Sigmoid colon (tissue), 7 donors: ENCODE data around the gene GRHL1. TPM values are rescaled to one million over a fixed set of nuclear protein-coding genes. Genes with fewer than 3 reads are reported as not detected.

Experiments used
- DNase-seq: peaks from one replicate; pipeline ENCODE4 v3.0.0-alpha.2; 2019
- H3K27ac ChIP-seq, 4 donors: fragments of 200-600 bp; sonication (generic); one replicate each; pipeline ENCODE4 v1.5.1; 2016 to 2019; ENCODE audit warnings: mild to moderate bottlenecking in 1 of 4
- H3K27me3 ChIP-seq, 3 donors: fragments of 200-600 bp; sonication (generic); one replicate each; pipeline ENCODE4 v1.5.1; 2019; ENCODE audit warnings: mild to moderate bottlenecking in 1 of 3
- H3K36me3 ChIP-seq, 4 donors: fragments of 200-600 bp; sonication (generic); one replicate each; pipeline ENCODE4 v1.5.1; 2016 to 2019
- H3K4me1 ChIP-seq, 4 donors: fragments of 200-600 bp; sonication (generic); one replicate each; pipeline ENCODE4 v1.5.1; 2017 to 2019
- H3K4me3 ChIP-seq, 4 donors: fragments of 200-600 bp; sonication (generic); one replicate each; pipeline ENCODE4 v1.5.1; 2017 to 2019; ENCODE audit warnings: mild to moderate bottlenecking in 2 of 4, moderate library complexity in 1 of 4
- H3K9me3 ChIP-seq, 4 donors: fragments of 200-600 bp in 3 of 4; sonication (generic) in 3 of 4; one replicate each; pipeline versions ENCODE4 v1.5.1 to v1.6.1; 2013 to 2019
- EP300 ChIP-seq, 4 donors: sonication (generic); formaldehyde crosslinking; IDR thresholded peaks; one replicate each; pipeline ENCODE4 v1.6.1; 2017; ENCODE audit warnings: antibody characterized with exemption in 4 of 4
- POLR2A ChIP-seq, 2 donors: fragments of 450-650 bp; IDR thresholded peaks; one replicate each; pipeline ENCODE4 v1.6.1; 2016; ENCODE audit warnings: antibody characterized with exemption in 2 of 2, mild to moderate bottlenecking in 2 of 2, moderate library complexity in 2 of 2
- POLR2AphosphoS5 ChIP-seq, 4 donors: sonication (generic); formaldehyde crosslinking; IDR thresholded peaks; one replicate each; pipeline ENCODE4 v1.6.1; 2017; ENCODE audit warnings: antibody characterized with exemption in 4 of 4
- WGBS, 2 donors: extraction: QIAGEN DNeasy Blood & Tissue Kit; methylation state at CpG; one replicate each; pipeline ENCODE4 v1.1.7; 2013; 5-methylcytosine and 5-hydroxymethylcytosine counted together
- intact Hi-C: fragments of 100-400 bp; cut with DNase I; formaldehyde crosslinking; loops from one replicate; pipeline ENCODE4 v1.15.1; 2023
- polyA plus RNA-seq, 3 donors: library from polyadenylated mRNA; stranded (reverse); fragments of 200-250 nt; gene quantifications; one replicate each; pipeline ENCODE4 v1.2.3, GENCODE V29; 2013
- total RNA-seq, 4 donors: library from RNA; depleted of rRNA; stranded (reverse); fragments of >200 nt; gene quantifications; one replicate each; pipeline ENCODE4 v1.1.0, GENCODE V29; 2016
- TF ChIP-seq, protein P1 (sequence below), 4 experiments: fragments of 450-650 bp in 3 of 4; fragments of 200-600 bp in 1 of 4; IDR thresholded peaks; one replicate each; pipeline ENCODE4 v1.5.1; 2016 to 2019; ENCODE audit warnings: antibody characterized with exemption in 4 of 4, mild to moderate bottlenecking in 3 of 4, moderate library complexity in 2 of 4
- donor health status: healthy with polysubstance abuse.
- donor health status: Bipolar disorder and iron deficiency.
- donor health status: healthy.

Gene GRHL1
- total and polyA plus RNA-seq, 7 donors = under 0.01 to 4.2 (median 1.4) TPM

DNA sequence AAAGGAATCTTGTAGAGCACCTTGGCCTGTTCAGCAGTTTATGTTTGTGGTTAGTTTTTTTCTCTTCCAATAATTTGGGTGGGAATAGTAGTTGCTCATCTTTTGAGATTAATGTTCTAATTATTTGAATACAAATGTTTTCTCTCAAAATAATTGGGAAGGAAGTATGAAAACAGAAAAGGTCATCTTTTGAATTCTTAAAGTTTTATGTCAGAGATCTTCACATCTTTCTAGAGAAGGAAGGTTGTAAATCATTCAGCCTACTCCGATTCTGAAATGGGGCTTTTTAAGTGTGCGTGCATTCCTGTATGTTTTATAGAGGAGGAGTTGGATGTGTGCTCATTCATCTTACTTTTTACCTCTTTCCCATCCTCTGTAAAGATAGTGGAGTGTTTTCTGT is 29.0 kb downstream of the GRHL1 start:
- DNase-seq = no peak
- no peaks in the 10 kb centered on the region for H3K9me3 ChIP-seq
- no peaks in the 10 kb centered on the region for H3K36me3 ChIP-seq
- no peak overlapping the region for H3K27ac ChIP-seq
- TF ChIP-seq, protein P1, sequence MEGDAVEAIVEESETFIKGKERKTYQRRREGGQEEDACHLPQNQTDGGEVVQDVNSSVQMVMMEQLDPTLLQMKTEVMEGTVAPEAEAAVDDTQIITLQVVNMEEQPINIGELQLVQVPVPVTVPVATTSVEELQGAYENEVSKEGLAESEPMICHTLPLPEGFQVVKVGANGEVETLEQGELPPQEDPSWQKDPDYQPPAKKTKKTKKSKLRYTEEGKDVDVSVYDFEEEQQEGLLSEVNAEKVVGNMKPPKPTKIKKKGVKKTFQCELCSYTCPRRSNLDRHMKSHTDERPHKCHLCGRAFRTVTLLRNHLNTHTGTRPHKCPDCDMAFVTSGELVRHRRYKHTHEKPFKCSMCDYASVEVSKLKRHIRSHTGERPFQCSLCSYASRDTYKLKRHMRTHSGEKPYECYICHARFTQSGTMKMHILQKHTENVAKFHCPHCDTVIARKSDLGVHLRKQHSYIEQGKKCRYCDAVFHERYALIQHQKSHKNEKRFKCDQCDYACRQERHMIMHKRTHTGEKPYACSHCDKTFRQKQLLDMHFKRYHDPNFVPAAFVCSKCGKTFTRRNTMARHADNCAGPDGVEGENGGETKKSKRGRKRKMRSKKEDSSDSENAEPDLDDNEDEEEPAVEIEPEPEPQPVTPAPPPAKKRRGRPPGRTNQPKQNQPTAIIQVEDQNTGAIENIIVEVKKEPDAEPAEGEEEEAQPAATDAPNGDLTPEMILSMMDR (IDR thresholded peaks at IDR 0.05) = no peak
- TF ChIP-seq POLR2AphosphoS5 (IDR thresholded peaks at IDR 0.05) = no peak
- TF ChIP-seq POLR2A (IDR thresholded peaks at IDR 0.05) = no peak
- no peak for TF ChIP-seq EP300 (IDR thresholded peaks at IDR 0.05)
- no peaks in the 10 kb centered on the region for H3K27me3 ChIP-seq
- intact Hi-C loops = no loop called here
- H3K4me3 ChIP-seq = no peak overlapping the region
- 82 to 89% methylated on average over 2 of the region's 2 CpGs for WGBS, 2 donors
- H3K4me1 ChIP-seq = peaks cover 0 to 37% (median 31%) of the 10 kb centered on the region in 4 donors

DNA sequence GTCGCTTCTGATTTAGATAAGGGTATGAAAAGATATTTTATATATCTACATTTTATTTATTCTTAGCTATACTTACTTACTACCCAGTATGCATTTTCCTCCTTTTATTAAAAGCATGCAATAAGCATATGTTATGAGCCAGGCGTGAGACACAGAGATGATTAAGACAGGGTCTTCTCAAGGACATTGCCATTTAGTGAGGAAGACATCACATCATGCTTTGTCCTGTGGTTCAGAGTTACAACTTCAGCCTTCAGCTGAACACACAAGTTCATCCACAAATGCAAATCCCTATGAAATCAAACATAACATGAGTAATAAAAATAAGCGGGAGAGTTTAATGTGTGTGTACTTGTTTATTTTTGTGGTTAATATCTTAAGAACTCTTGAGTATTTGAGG is 30.2 kb downstream of the GRHL1 start:
- no peak for DNase-seq
- WGBS, 2 donors = 79 to 92% methylated on average over 3 of the region's 3 CpGs
- Histone ChIP-seq H3K27me3 (no peaks in the 10 kb centered on the region), H3K27ac (no peak overlapping the region), H3K9me3 (no peaks in the 10 kb centered on the region), H3K36me3 (no peaks in the 10 kb centered on the region), H3K4me1 (peaks cover 0 to 33% (median 28%) of the 10 kb centered on the region in 4 donors), H3K4me3 (no peak overlapping the region)
- intact Hi-C loops = no loop called here
- TF ChIP-seq POLR2A (IDR thresholded peaks at IDR 0.05) (no peak), POLR2AphosphoS5 (IDR thresholded peaks at IDR 0.05) (no peak), EP300 (IDR thresholded peaks at IDR 0.05) (no peak)
- TF ChIP-seq, protein P1 (IDR thresholded peaks at IDR 0.05) = no peak

- no peak for DNase-seq
- Histone ChIP-seq H3K9me3 (no peaks in the 10 kb centered on the region), H3K27ac (peak overlapping the region in 2 of 4 donors; percentile 9 to 15), H3K4me3 (no peak overlapping the region), H3K27me3 (no peaks in the 10 kb centered on the region), H3K4me1 (peaks cover 0 to 31% (median 26%) of the 10 kb centered on the region in 4 donors), H3K36me3 (no peaks in the 10 kb centered on the region)
- TF ChIP-seq, protein P1 (IDR thresholded peaks at IDR 0.05) = no peak
- TF ChIP-seq POLR2AphosphoS5 (IDR thresholded peaks at IDR 0.05) = peak in 1 of 4 donors; percentile 39
- TF ChIP-seq EP300 (IDR thresholded peaks at IDR 0.05) = no peak
- no peak for TF ChIP-seq POLR2A (IDR thresholded peaks at IDR 0.05)
- 80 to 87% methylated on average over 8 of the region's 8 CpGs for WGBS, 2 donors
- intact Hi-C loops = no loop called here
These were observed 30.8 kb downstream of the GRHL1 start for GRCh38 chr2:9982248-9982647.

GRCh38 chr2:9982891-9983290 is 31.4 kb downstream of the GRHL1 start:
- no peak for TF ChIP-seq EP300 (IDR thresholded peaks at IDR 0.05)
- no peak for TF ChIP-seq POLR2AphosphoS5 (IDR thresholded peaks at IDR 0.05)
- TF ChIP-seq, protein P1 (IDR thresholded peaks at IDR 0.05) = no peak
- TF ChIP-seq POLR2A (IDR thresholded peaks at IDR 0.05) = no peak
- Histone ChIP-seq H3K4me3 (no peak overlapping the region), H3K27ac (peak overlapping the region in 1 of 4 donors; percentile 15), H3K27me3 (no peaks in the 10 kb centered on the region), H3K9me3 (no peaks in the 10 kb centered on the region), H3K4me1 (peaks cover 0 to 31% (median 26%) of the 10 kb centered on the region in 4 donors), H3K36me3 (no peaks in the 10 kb centered on the region)
- no peak for DNase-seq
- intact Hi-C loops = no loop called here
- WGBS, 2 donors = 89 to 96% methylated on average over 10 of the region's 10 CpGs
